ENCODE data around the gene CDCP2.

CDCP2 gene

GRCh38 chr1:54114001-54114400 is 38.8 kb downstream of the CDCP2 start:
- Histone ChIP-seq H3K9me3 (no peaks in the 10 kb centered on the region), H3K36me3 (no peaks in the 10 kb centered on the region), H3K27ac (no peak overlapping the region), H3K4me3 (ENCODE audit: low read depth in 1 of 2, low read length in 1 of 2) (no peak overlapping the region), H3K27me3 (no peaks in the 10 kb centered on the region), H3K4me1 (ENCODE audit: control insufficient read depth in 1 of 2, insufficient read depth in 1 of 2, low read depth in 1 of 2, low read length in 1 of 2) (no peaks in the 10 kb centered on the region)
- TF ChIP-seq CTCF (IDR thresholded peaks at IDR 0.05), result no peak

GRCh38 chr1:54112705-54113368 is 40.0 kb downstream of the CDCP2 start:
- H3K4me1 ChIP-seq (ENCODE audit: control insufficient read depth in 1 of 2, insufficient read depth in 1 of 2, low read depth in 1 of 2, low read length in 1 of 2), result no peaks in the 10 kb centered on the region
- TF ChIP-seq CTCF (IDR thresholded peaks at IDR 0.05), result no peak
- H3K9me3 ChIP-seq, result no peaks in the 10 kb centered on the region
- H3K4me3 ChIP-seq (ENCODE audit: low read depth in 1 of 2, low read length in 1 of 2), result no peak overlapping the region
- H3K27me3 ChIP-seq, result no peaks in the 10 kb centered on the region
- H3K36me3 ChIP-seq, result no peaks in the 10 kb centered on the region
- no peak overlapping the region for H3K27ac ChIP-seq

- Histone ChIP-seq H3K36me3 (no peaks in the 10 kb centered on the region), H3K4me1 (ENCODE audit: control insufficient read depth in 1 of 2, insufficient read depth in 1 of 2, low read depth in 1 of 2, low read length in 1 of 2) (no peaks in the 10 kb centered on the region), H3K27me3 (no peaks in the 10 kb centered on the region), H3K9me3 (no peaks in the 10 kb centered on the region), H3K27ac (no peak overlapping the region), H3K4me3 (ENCODE audit: low read depth in 1 of 2, low read length in 1 of 2) (no peak overlapping the region)
- TF ChIP-seq CTCF (IDR thresholded peaks at IDR 0.05), result no peak
Measured at GRCh38 chr1:54112027-54112426, 40.8 kb downstream of the CDCP2 start.

- Histone ChIP-seq H3K9me3 (no peaks in the 10 kb centered on the region), H3K27ac (no peak overlapping the region), H3K4me3 (ENCODE audit: low read depth in 1 of 2, low read length in 1 of 2) (no peak overlapping the region), H3K4me1 (ENCODE audit: control insufficient read depth in 1 of 2, insufficient read depth in 1 of 2, low read depth in 1 of 2, low read length in 1 of 2) (no peaks in the 10 kb centered on the region), H3K27me3 (no peaks in the 10 kb centered on the region), H3K36me3 (no peaks in the 10 kb centered on the region)
- TF ChIP-seq CTCF (IDR thresholded peaks at IDR 0.05), result no peak
Measured at GRCh38 chr1:54111624-54112023, 41.2 kb downstream of the CDCP2 start.

- no peak overlapping the region for H3K27ac ChIP-seq
- H3K4me3 ChIP-seq (ENCODE audit: low read depth in 1 of 2, low read length in 1 of 2), result no peak overlapping the region
- no peak for TF ChIP-seq CTCF (IDR thresholded peaks at IDR 0.05)
- no peaks in the 10 kb centered on the region for H3K36me3 ChIP-seq
- no peaks in the 10 kb centered on the region for H3K9me3 ChIP-seq
- H3K4me1 ChIP-seq (ENCODE audit: control insufficient read depth in 1 of 2, insufficient read depth in 1 of 2, low read depth in 1 of 2, low read length in 1 of 2), result no peaks in the 10 kb centered on the region
- no peaks in the 10 kb centered on the region for H3K27me3 ChIP-seq
Measured at GRCh38 chr1:54110996-54111395, 41.8 kb downstream of the CDCP2 start.
